K562 (cell line): ENCODE measurements around the gene EPGN. TPM values are rescaled to one million over a fixed set of nuclear protein-coding genes. Genes with fewer than 3 reads are reported as not detected.
A peak's percentile ranks its signal among the peaks of the same experiment; 100 is the strongest.

Source experiments
- ATAC-seq: fragments of 200-7000 bp; cut with Tn5 transposase; 3 replicates; pipeline ENCODE4 v1.9.1; 2020; ENCODE audit warnings: moderate library complexity
- BruUV-seq: library from RNA; stranded (reverse); fragments of 400-500 nt; replicated peaks from 2 replicates; lab custom pipeline; 2021; lab: Mats Ljungman, UMichigan
- CTCF ChIA-PET: fragments of 300-600 bp; formaldehyde crosslinking; extraction: SDS; loops from one replicate; lab custom pipeline; 2021; ENCODE audit warnings: low intra/inter-chr PET ratio; lab: Yijun Ruan, JAX
- POLR2A ChIA-PET: fragments of 300-600, 350-650 bp; sonication (Branson Sonifier 250); formaldehyde crosslinking; extraction: SDS; loops from one replicate; lab custom pipeline; 2021; ENCODE audit warnings: antibody characterized with exemption, inconsistent platforms; lab: Yijun Ruan, JAX
- DNase-seq, 4 experiments: peaks; one replicate each; pipeline versions ENCODE4 v3.0.0 to v3.0.0-alpha.2; 2011 to 2018; ENCODE audit warnings: low spot score in 3 of 4, mixed read lengths in 3 of 4; ENCODE audit errors: extremely low read depth in 1 of 4
- FAIRE-seq: peaks from 2 replicates; lab custom pipeline; 2011; peaks lifted over from hg19 to GRCh38; lab: Jason Lieb, UNC
- H2AFZ ChIP-seq: 2 replicates; pipeline ENCODE4 v1.6.0; 2011; ENCODE audit warnings: low read depth, low read length, control low read depth, inconsistent platforms
- H3K27ac ChIP-seq: fragments of 200-600 bp; 3 replicates; pipeline ENCODE4 v1.8.0; 2011; ENCODE audit warnings: low read depth, mild to moderate bottlenecking, control low read depth, inconsistent platforms, low read length, moderate library complexity, mixed read lengths; ENCODE audit errors: extremely low read depth
- H3K27me3 ChIP-seq, 2 experiments: fragments of 300-600 bp in 1 of 2; 2 replicates in 1 of 2; 3 replicates in 1 of 2; pipeline versions ENCODE4 v1.6.0 to v1.8.0; 2011; ENCODE audit warnings: inconsistent platforms in 2 of 2, low read length in 2 of 2, mild to moderate bottlenecking in 1 of 2, mixed read lengths in 1 of 2, moderate library complexity in 1 of 2; ENCODE audit not compliant: control insufficient read depth in 2 of 2, insufficient read depth in 2 of 2
- H3K36me3 ChIP-seq: fragments of 300-600 bp; 3 replicates; pipeline ENCODE4 v1.8.0; 2011; ENCODE audit warnings: mild to moderate bottlenecking, low read length, inconsistent platforms; ENCODE audit not compliant: control insufficient read depth, insufficient read depth
- H3K4me1 ChIP-seq, 2 experiments: fragments of 200-600 bp in 1 of 2; replicated peaks in 1 of 2; 2 replicates in 1 of 2; 3 replicates in 1 of 2; pipeline versions ENCODE4 v1.5.1 to v1.8.0; 2011; ENCODE audit warnings: inconsistent platforms in 2 of 2, low read length in 2 of 2, mild to moderate bottlenecking in 1 of 2, mixed read lengths in 1 of 2, moderate library complexity in 1 of 2; ENCODE audit not compliant: control insufficient read depth in 2 of 2, insufficient read depth in 2 of 2
- H3K4me2 ChIP-seq: 2 replicates; pipeline ENCODE4 v1.6.1; 2011; ENCODE audit warnings: low read length, control low read depth, inconsistent platforms, mixed read lengths; ENCODE audit not compliant: insufficient read depth
- H3K4me3 ChIP-seq: fragments of 200-600 bp; sonication (generic), shearing (Covaris generic); 2 replicates; pipeline ENCODE4 v1.5.1; 2016; ENCODE audit warnings: control low read depth, inconsistent platforms
- H3K79me2 ChIP-seq: fragments of 200-600 bp; 3 replicates; pipeline ENCODE4 v1.8.0; 2011; ENCODE audit warnings: low read length, inconsistent platforms; ENCODE audit not compliant: control insufficient read depth, insufficient read depth
- H3K9ac ChIP-seq, 2 experiments: 2 replicates each; pipeline versions ENCODE4 v1.6.0 to v1.6.1; 2011; ENCODE audit warnings: low read depth in 2 of 2, low read length in 2 of 2, control low read depth in 1 of 2, inconsistent platforms in 1 of 2, mild to moderate bottlenecking in 1 of 2, mixed read lengths in 1 of 2; ENCODE audit not compliant: insufficient read depth in 1 of 2
- H3K9me1 ChIP-seq: one replicate; pipeline ENCODE4 v1.6.0; 2011; ENCODE audit warnings: inconsistent platforms, mild to moderate bottlenecking, low read length, moderate library complexity; ENCODE audit not compliant: control insufficient read depth, insufficient read depth
- H3K9me3 ChIP-seq: replicated peaks from 2 replicates; pipeline ENCODE4 v1.5.1; 2011; ENCODE audit warnings: low read depth, low read length, inconsistent platforms; ENCODE audit not compliant: control insufficient read depth, insufficient read depth
- H4K20me1 ChIP-seq: replicated peaks from 2 replicates; pipeline ENCODE4 v1.6.1; 2011; ENCODE audit warnings: low read length, inconsistent platforms, mixed read lengths; ENCODE audit not compliant: control insufficient read depth, insufficient read depth
- CSDE1 ChIP-seq, 2 experiments: fragments of 450-650 bp; IDR thresholded peaks; 2 replicates each; pipeline ENCODE4 v1.6.1; 2016; ENCODE audit warnings: mild to moderate bottlenecking in 1 of 2
- GTF2E2 ChIP-seq: fragments of 200-800 bp; sonication (Bioruptor generic); IDR thresholded peaks from 2 replicates; pipeline ENCODE4 v1.6.1; 2016; ENCODE audit warnings: missing genetic modification characterization, missing compliant biosample characterization
- NEUROD1 ChIP-seq: fragments of 150-350 bp; IDR thresholded peaks from 2 replicates; pipeline ENCODE4 v1.6.1; 2014; ENCODE audit warnings: borderline replicate concordance, low read length, low read depth; ENCODE audit not compliant: partially characterized antibody
- NKRF ChIP-seq: fragments of 450-650 bp; IDR thresholded peaks from 2 replicates; pipeline ENCODE4 v1.6.1; 2016; ENCODE audit warnings: borderline replicate concordance
- PTRF ChIP-seq: fragments of 450-650 bp; IDR thresholded peaks from 2 replicates; pipeline ENCODE4 v1.6.1; 2016; ENCODE audit warnings: mild to moderate bottlenecking, missing genetic modification characterization, missing compliant biosample characterization
- RB1 ChIP-seq: fragments of 450-650 bp; IDR thresholded peaks from 2 replicates; pipeline ENCODE4 v1.6.1; 2017; ENCODE audit warnings: low read depth, mild to moderate bottlenecking
- RBM25 ChIP-seq: fragments of 200-400 bp; formaldehyde crosslinking; IDR thresholded peaks from 2 replicates; pipeline ENCODE4 v1.6.1; 2018; ENCODE audit warnings: low read length, low read depth, moderate library complexity; ENCODE audit not compliant: severe bottlenecking
- RNF2 ChIP-seq: sonication (generic); IDR thresholded peaks from 2 replicates; pipeline ENCODE4 v1.6.1; 2016
- SIX5 ChIP-seq, 2 experiments: IDR thresholded peaks; 2 replicates each; pipeline ENCODE4 v1.6.1; 2011; ENCODE audit warnings: low read length in 2 of 2, borderline replicate concordance in 1 of 2, low read depth in 1 of 2, mild to moderate bottlenecking in 1 of 2, moderate library complexity in 1 of 2; ENCODE audit not compliant: insufficient read depth in 1 of 2
- SRSF9 ChIP-seq: fragments of 200-400 bp; formaldehyde crosslinking; IDR thresholded peaks from 2 replicates; pipeline ENCODE4 v1.6.1; 2017; ENCODE audit warnings: low read depth, low read length, borderline replicate concordance
- TCF15 ChIP-seq: fragments of 250-450 bp; sonication (Bioruptor Pico); IDR thresholded peaks from 2 replicates; pipeline ENCODE4 v1.8.0; 2022; ENCODE audit warnings: moderate library complexity, mild to moderate bottlenecking, inconsistent platforms
- TRIM24 ChIP-seq, 2 experiments: fragments of 450-650 bp; IDR thresholded peaks; 2 replicates each; pipeline ENCODE4 v1.6.1; 2016
- TSC22D4 ChIP-seq: fragments of 450-650 bp; IDR thresholded peaks from 2 replicates; pipeline ENCODE4 v1.6.1; 2016; ENCODE audit warnings: missing genetic modification characterization, missing biosample characterization, control low read depth
- ZBTB7A ChIP-seq: IDR thresholded peaks from 2 replicates; pipeline ENCODE4 v1.6.1; 2011; ENCODE audit warnings: low read depth, mild to moderate bottlenecking, low read length, moderate library complexity, borderline replicate concordance; ENCODE audit not compliant: control insufficient read depth
- ZFP30 ChIP-seq: fragments of 250-450 bp; sonication (Bioruptor Pico); IDR thresholded peaks from 2 replicates; pipeline ENCODE4 v1.8.0; 2022; ENCODE audit warnings: moderate library complexity, mild to moderate bottlenecking, inconsistent platforms, borderline replicate concordance
- ZNF707 ChIP-seq: fragments of 250-450 bp; sonication (Bioruptor Pico); conservative IDR thresholded peaks from 2 replicates; pipeline ENCODE4 v1.8.0; 2022; ENCODE audit warnings: inconsistent platforms, mild to moderate bottlenecking, moderate library complexity
- WGBS: fragments of 100-300 bp; shearing (Covaris generic); methylation state at CpG from one replicate; pipeline ENCODE4 v1.1.6; 2016; ENCODE audit warnings: low coverage, mixed read lengths; ENCODE audit not compliant: insufficient coverage; ENCODE audit errors: missing lambda C conversion rate; 5-methylcytosine and 5-hydroxymethylcytosine counted together
- in situ Hi-C: fragments of 300-500 bp; cut with MboI; formaldehyde crosslinking; loops from 4 replicates; pipeline ENCODE4 v1.15.0; 2018; ENCODE audit warnings: inconsistent platforms, mixed read lengths
- intact Hi-C: fragments of 100-400 bp; cut with micrococcal nuclease; formaldehyde crosslinking; loops from 2 replicates; pipeline ENCODE4 v1.14.2; 2022
- polyA plus RNA-seq, 8 experiments: library from polyadenylated mRNA; depleted of rRNA in 4 of 8; stranded (reverse) in 5 of 8; unstranded in 3 of 8; fragments of >200 nt; fragmentation: Nextera tagmentation in 2 of 8; fragmentation: Illumina TruSeq in 1 of 8; extraction: Ambion mirVana in 2 of 8; extraction: Trizol in 1 of 8; gene quantifications; 2 replicates each; pipeline versions ENCODE4 v1.2.1 to v1.2.3, GENCODE V29; 2011 to 2014; ENCODE audit warnings: inconsistent platforms in 1 of 8, missing spikeins in 1 of 8
- total RNA-seq, 7 experiments: library from RNA; depleted of rRNA in 6 of 7; stranded (reverse); fragments of >200 nt in 6 of 7; fragmentation: Illumina TruSeq in 2 of 7; extraction: Trizol in 2 of 7; gene quantifications; 2 replicates each; pipeline versions ENCODE4 v1.2.1 to v1.2.3, GENCODE V29; 2011 to 2021; ENCODE audit warnings: low replicate concordance in 1 of 7
- TF ChIP-seq, protein P1 (sequence below): fragments of 250-450 bp; sonication (Bioruptor Pico); IDR thresholded peaks from 2 replicates; pipeline ENCODE4 v1.5.0; 2022; ENCODE audit warnings: mild to moderate bottlenecking
- TF ChIP-seq, protein P2 (sequence below): sonication (generic); formaldehyde crosslinking; IDR thresholded peaks from 2 replicates; pipeline ENCODE4 v1.8.0; 2022; ENCODE audit warnings: missing genetic modification reagents, mild to moderate bottlenecking, moderate library complexity, borderline replicate concordance

EPGN gene
- total and polyA plus RNA-seq, 9 of the 15 experiments (the other 6 are each of a cell fraction or from before 2014, with no cell fraction given) = 0.10 to 0.56 TPM; not detected in 7

GRCh38 chr4:74322301-74322700, 14.0 kb downstream of the EPGN start:
- peaks cover 5 to 36% of the 10 kb centered on the region in 2 experiments for H3K4me1 ChIP-seq
- ChIA-PET POLR2A (interaction anchor here (0.7 to 1.4 kb wide), 2 partner anchors 352 to 355 kb away, joined by 4 to 6 read pairs; no protein-coding TSS in a partner anchor), CTCF (interaction anchor here (1.9 kb wide), 1 partner anchor 301 kb away, joined by 5 read pairs; no protein-coding TSS in a partner anchor)
- FAIRE-seq = no peak
- H4K20me1 ChIP-seq = no peaks in the 10 kb centered on the region
- no peak overlapping the region; the same call in 1 of the 2 replicates for H3K4me2 ChIP-seq
- no peak overlapping the region; a peak in 1 of 4 replicates for H3K9ac ChIP-seq
- peaks cover 13% of the 10 kb centered on the region; the same call in 2 of the 3 replicates for H3K36me3 ChIP-seq
- intact Hi-C loops = no loop called here
- WGBS = 52% methylated on average over 3 of the region's 3 CpGs
- H3K4me3 ChIP-seq = no peak overlapping the region
- in situ Hi-C loops = loop anchor here (5.0 kb wide), 1 partner anchor 350 kb away; no protein-coding TSS in a partner anchor
- peaks cover 97% of the 10 kb centered on the region for H3K79me2 ChIP-seq
- no TSS peak for BruUV-seq
- no peaks in the 10 kb centered on the region for H3K9me1 ChIP-seq
- no peak for DNase-seq
- no peak for ATAC-seq
- H3K9me3 ChIP-seq = no peaks in the 10 kb centered on the region
- no peak overlapping the region for H3K27ac ChIP-seq
- H3K27me3 ChIP-seq = no peaks in the 10 kb centered on the region
- H2AFZ ChIP-seq = 0 out of 2 replicates have a peak overlapping the region, but pooled peaks have one; percentile 10
- TF ChIP-seq SRSF9 (no peak), RB1 (no peak), RBM25 (no peak), NKRF (no peak), RNF2 (no peak), TCF15 (CRISPR knock-in tag) (no peak), NEUROD1 (no peak), SIX5 (IDR thresholded peaks at IDR 0.05; ENCODE audit: borderline replicate concordance in 1 of 2, insufficient read depth in 1 of 2, low read depth in 1 of 2, low read length in 2 of 2) (no peak), ZFP30 (CRISPR knock-in tag) (no peak), TSC22D4 (tag) (no peak), CSDE1 (IDR thresholded peaks at IDR 0.05) (no peak), GTF2E2 (no peak), ZBTB7A (no peak), ZNF707 (CRISPR knock-in tag) (no peak), PTRF (tag) (no peak), TRIM24 (IDR thresholded peaks at IDR 0.05) (no peak)
- TF ChIP-seq, protein P1, sequence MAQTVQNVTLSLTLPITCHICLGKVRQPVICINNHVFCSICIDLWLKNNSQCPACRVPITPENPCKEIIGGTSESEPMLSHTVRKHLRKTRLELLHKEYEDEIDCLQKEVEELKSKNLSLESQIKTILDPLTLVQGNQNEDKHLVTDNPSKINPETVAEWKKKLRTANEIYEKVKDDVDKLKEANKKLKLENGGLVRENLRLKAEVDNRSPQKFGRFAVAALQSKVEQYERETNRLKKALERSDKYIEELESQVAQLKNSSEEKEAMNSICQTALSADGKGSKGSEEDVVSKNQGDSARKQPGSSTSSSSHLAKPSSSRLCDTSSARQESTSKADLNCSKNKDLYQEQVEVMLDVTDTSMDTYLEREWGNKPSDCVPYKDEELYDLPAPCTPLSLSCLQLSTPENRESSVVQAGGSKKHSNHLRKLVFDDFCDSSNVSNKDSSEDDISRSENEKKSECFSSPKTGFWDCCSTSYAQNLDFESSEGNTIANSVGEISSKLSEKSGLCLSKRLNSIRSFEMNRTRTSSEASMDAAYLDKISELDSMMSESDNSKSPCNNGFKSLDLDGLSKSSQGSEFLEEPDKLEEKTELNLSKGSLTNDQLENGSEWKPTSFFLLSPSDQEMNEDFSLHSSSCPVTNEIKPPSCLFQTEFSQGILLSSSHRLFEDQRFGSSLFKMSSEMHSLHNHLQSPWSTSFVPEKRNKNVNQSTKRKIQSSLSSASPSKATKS (CRISPR knock-in tag) = no peak
- TF ChIP-seq, protein P2, sequence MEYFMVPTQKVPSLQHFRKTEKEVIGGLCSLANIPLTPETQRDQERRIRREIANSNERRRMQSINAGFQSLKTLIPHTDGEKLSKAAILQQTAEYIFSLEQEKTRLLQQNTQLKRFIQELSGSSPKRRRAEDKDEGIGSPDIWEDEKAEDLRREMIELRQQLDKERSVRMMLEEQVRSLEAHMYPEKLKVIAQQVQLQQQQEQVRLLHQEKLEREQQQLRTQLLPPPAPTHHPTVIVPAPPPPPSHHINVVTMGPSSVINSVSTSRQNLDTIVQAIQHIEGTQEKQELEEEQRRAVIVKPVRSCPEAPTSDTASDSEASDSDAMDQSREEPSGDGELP (CRISPR knock-in tag) = no peak
